ENCODE measurements around the gene SLC4A5.
A peak's percentile ranks its signal among the peaks of the same experiment; 100 is the strongest.
"Not testable (repeated sequence)": the region's sequence is repeated elsewhere in the genome, so short reads cannot be mapped to it uniquely, and the experiment has no call there.

The SLC4A5 gene

DNA sequence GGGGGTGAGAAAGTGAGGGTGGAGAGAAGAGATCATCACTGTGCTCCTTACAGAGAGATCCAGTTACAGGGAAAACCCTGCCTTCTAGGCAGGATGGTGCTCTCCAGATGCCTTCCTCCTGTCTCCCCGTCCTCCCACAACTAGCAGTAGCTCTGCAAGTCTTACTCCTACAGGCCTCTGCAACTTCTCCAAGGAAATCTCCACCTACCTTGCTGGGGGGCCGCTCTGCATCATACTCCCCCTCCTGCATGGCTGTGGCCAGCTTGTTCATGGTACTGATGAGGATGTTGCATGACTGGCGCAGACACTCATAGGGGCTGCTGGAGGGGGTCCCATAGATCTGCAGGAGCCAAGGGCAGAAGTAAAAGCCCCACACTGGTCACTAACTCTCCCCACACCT, 22.8 kb upstream of the SLC4A5 start:
- DNase-seq, result no peak

DNA sequence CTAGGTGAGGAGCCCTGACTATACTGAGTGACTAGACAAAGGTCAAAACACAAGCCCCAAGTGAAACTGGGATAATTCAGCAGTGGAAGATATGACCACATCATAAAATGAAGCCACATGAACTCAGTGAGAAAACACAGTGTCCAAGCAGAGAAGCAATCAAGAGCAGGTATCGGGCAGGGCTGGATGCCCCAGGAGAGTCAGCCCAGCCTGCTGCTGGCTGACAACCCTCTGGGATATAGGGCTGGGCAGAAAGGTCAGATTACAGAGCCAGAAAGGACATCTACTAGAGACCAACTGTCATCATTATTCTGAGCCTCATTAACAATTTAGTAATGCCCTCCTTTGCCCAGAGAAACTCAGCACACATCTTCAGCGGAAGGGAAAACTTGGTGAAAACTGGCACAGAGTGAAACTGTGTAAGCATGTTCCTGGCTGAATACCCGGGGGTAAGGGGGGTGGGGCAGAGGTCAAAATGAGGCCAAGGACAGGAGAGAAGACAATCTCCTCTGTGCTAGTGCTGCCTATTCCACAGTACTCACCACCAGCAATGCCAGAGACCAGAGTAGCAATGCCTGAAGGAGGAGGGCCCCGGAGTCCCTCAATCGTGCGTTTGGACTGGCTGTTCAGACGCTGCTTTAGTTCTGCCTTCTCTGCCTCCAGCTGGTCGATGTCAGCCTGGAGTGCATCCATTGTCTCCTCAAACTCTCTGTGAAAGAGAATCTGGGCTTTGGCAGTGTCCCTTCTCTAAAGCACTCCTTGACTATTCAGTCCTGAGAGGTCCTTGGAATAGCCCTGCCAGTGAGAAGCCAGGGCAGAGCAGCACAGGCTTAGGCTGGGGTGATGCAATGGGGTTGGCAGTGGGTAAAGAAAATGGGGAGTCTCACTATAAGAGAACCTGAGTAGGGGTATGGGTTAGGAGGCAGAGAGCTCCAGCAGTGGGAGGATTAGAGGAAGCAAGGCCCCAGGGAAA, 21.6 kb upstream of the SLC4A5 start:
- no peak for DNase-seq

DNA sequence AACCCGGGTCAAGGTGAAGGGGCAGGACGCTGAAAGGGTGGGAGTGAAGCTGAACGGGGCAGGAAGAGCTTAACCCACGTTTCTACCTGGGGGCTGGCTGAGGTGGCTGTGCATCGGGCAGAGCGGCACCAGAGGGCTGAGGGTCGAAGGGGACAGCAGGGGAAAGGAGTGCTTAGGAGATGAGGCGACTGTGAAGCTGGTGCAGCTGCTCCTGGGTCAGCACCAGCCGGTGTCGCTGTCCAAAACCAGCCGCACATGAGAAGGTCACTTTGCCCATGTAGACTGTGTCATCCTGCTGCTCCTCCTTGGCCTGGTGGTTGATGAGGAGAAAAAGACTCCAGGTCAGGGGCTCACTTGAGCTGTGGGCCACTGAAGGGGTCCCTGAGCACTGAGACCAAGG, 18.1 kb upstream of the SLC4A5 start:
- DNase-seq, result no peak

DNA sequence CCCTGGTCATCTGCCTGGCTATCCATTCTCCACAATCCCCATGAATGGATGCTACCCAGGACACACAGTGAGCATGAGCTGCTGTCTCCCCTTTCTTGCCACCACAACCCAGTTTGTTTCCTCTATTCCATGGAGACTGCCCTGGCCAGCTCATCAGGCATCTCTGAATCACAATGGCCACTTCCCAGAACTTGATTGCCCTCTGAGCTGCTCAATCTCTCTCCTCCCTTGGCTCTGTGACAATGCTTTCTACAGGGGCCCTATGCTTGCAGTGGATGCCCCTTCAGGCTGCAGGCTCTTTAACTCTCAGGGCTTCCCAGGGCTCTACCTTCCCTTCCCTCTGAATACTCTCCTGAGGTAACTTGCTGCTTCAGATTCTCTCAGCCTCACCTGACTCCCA, 14.4 kb upstream of the SLC4A5 start:
- DNase-seq, result no peak

DNA sequence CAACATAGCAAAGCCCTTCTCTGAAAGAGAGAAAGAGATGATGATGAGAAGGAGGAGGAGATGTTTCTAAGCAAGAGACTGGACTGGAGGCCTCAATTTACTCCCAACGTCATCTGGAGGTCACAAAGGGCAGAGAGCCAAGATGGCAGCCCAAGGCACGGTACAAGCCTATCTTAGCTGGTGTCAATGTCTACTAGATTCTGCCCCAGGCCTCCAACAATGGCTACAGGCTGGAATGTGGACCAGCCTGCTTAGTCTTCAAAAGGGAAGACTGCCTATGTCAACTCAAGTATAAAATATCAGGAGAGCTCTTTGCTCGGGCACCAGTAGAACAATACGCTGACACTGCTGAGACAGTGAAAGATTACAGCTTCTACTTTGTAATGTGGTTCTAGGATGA, 6.7 kb upstream of the SLC4A5 start:
- DNase-seq, result no peak

DNA sequence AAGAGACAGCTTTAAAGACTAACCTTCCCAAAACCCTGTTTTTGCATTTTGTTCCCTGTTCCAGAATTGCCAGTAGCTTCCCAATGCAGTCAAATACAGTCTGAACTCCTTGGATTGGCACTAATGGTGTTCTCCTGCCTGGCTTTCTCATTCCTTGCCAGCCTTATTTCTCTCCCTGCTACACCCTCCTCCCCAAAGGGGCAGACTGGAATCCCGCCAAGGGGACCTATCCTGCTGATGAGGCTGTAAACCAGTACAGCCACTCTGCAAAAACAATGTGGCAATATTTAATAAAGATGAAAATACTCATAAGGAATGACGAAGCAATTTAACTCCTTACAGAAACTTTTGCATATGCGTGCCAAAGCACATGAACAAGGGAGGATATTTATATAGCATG, 4.5 kb upstream of the SLC4A5 start:
- DNase-seq, result no peak

DNA sequence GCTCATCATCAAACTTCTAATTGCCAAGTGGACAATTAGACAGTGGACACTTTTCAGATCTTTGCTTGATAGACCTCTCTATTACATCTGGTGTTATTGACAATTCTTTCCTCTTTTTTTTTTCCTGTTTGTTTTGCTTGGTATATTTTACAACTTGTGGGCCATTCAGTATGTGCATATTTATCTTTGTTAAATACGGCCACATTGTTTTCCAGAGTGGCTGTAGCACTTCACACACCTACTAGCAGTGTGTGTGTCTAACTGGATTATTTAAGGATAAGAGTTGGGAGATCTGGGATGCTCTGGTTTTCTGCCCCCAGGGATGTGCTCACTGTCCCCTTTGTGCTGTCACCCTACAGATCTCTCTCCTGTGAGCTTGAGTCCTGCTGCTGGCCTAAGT, 4.1 kb upstream of the SLC4A5 start:
- no peak for DNase-seq

DNA sequence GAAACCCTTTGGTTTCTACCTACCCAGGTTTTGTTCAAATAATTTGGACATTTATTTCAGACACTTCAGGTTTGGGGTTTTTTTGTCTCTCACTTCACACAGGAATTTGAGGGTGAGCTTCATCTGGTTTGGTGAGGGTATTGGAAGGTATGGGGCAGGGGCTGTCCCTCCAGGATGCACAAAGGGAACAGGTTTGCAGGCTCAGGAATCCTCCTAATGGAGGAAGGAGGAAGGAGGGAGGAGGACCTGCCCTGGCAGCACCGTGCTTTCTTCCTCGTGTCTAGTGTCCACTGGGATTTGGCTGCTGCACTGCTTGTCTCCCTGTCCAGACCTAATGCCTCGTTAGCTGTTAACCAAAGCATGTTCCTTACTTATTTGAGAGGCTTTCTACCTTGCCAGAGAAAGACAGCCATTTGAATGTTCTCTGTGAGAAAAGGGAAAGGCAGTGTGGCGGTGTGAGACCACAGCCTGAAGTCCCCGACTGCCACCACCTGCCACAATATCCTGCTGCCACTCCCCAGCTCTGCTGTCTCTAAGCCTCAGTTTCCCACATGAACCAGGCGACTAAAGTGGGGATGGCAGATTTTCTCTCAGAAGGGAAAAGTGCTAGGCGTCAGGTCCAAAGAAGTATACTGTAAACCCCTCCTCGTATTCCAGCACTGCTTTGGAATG, 2.2 kb upstream of the SLC4A5 start:
- no peak for DNase-seq

DNA sequence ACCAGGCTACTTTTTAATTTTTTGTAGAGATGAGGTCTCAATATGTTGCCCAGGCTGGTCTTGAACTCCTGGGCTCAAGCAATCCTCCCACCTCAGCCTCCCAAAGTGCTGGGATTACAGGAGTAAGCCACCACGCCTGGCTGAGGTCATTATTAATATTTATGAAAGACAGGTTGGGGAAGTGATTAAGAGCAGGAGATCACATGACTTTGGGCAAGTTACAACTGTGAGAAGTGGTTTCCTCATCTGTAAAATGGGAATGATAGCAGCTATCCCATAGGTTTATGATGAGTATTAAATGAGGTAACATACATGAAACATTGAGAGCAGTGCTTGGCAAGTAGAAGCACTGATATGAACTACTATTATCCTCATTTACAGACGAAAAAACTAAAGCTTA, 7.0 kb downstream of the SLC4A5 start:
- not testable (repeated sequence) for DNase-seq

DNA sequence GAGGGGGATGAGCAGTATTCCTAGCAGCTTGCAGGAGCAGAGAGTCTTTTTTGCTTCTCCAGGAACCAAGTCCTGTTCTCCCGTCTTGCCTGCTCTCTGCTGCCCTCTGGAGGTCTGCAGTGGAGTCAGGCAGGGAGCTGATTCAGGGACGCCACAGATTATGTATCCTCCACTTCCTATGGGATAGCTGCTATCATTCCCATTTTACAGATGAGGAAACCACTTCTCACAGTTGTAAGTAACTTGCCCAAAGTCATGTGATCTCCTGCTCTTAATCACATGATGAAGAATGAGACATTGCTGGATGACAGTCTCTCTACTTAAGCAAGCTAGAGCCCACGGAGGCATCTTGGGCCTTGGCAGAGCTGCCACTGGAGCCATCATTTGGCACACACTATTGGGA, 8.3 kb downstream of the SLC4A5 start:
- peak; percentile 36 for DNase-seq

DNA sequence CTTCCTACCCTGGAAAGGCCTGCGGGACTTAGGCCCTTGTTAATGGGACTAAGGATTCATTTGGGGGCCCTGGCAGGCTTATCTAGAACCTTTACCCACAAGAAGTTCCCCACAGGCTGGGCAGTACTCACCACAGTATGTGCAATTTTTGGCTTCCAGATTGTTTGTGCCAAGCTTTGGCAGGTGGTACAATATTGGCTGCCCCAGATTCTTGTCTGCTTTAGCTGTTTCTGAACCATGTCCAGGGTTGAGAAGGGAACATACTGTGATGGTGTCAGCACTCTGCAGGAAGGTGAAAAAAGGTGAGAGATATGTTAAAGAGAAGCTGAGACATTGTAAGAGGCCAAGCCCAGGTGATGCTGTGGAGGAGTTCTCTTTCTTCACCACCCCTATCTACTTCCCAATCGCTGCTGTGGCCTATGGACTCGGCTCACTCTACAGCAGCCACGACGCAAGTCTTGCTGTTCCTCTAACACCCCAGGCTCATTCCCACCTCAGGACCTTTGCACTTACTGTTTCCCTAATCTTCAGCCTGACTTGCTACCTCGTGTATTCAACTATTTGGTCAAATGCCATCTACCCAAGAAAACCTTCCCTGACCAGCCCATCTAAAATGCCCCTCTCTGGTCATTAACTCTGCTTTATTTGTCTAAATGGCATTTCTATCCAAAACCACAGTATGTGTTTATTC, 9.2 kb downstream of the SLC4A5 start:
- DNase-seq, result no peak

DNA sequence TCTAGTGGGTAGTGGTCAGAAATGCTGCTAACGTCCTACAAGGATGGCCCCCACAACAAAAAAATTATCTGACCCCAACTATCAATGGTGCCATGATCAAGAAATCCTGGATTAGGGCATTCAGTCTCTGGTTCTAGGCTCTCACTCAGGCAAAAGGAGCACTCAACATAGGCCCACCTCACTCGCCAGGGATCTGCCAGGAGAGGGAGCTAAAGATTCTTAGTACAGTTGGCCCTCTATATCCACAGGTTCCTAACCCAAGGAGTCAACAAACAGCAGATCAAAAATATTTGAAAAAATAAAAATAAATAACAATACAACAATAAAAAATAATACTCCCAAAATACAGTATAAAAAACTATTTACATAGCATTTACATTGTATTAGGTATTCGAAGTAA, 10.0 kb downstream of the SLC4A5 start:
- DNase-seq, result no peak

DNA sequence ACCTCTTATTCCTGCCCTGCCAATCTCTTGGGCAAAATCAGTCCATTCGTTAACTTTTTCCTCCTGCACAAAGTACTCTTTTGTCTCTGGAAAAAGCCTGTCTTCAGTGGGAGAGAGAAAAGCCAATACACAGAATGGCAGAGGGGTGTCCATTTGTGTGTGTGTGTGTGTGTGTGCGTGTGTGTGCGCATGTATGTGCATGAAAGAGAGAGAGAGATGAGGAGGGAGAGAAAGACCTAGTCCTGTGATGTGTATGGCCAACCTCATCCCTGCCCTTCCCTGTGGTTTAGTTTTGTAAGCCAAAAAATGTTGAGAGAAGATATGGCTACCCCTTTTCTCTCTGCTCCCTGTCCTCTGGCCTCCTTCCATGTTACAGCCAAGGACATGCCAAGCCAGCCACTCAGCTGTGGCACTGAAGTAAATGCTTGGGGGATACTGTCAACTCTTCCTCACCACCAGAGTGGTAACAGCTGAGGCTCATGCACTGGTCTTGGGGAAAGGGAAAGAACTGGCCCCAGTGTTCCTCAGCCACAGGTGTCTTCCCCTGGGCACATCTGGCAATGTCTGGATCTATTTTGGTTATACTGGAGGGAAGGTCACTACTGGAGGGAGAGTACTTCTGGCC, 10.6 kb downstream of the SLC4A5 start:
- no peak for DNase-seq

DNA sequence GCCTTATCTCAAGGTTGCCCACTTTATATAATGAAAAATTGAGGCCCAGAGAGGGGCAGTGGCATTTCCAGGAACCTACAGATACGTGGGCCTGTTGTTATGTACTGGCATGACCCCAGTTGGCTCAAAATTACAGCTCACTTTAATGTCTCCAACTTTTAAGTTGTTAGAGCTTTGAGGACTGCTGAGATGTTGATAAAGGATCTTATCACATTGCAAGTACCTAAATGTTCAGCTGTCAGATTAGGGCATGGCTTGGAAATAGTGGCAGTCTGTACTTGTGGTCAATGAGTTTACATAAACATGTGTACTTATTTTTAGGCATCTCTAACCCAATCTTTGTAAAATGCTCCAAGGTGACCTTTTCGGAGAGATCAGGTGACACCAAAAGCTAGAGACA, 14.6 kb downstream of the SLC4A5 start:
- DNase-seq, result no peak

DNA sequence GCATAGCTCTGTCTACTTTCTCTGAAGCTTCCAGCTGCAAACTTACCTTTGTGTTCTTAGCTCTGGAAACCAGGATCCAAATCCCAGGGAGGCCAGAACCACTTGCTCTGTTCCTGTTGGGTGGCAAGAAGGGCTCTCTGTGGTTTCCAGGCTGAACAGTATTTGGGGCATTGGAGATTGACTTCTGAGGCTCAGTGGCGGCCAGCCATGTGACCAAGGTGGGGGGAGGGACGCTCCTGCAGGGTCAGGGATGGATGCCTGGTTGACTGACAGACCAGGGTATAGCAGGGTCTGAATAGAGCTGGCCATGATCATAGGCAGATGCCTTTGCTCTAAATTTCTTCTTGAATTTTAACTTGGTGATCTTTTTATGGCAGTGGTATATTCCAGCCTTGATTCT, 15.1 kb downstream of the SLC4A5 start:
- DNase-seq, result no peak

DNA sequence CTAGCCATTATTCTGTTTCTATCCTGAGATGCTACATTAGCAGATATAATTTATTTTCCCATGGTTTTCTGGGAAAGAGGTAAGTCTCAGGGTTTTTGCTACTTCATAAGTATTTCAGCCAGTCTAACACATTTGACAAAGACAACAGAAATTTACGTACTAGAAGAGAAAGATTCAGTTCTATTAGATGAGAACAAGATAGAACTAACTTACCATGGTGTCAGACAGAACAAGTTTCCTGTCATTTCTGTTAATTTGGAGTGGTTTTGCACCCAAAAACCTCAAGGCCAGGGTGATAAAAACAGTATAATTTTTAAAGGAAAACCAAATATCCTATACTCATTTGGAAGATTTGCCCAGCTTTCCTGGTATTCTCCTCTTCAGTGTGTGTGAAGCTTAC, 15.6 kb downstream of the SLC4A5 start:
- no peak for DNase-seq

DNA sequence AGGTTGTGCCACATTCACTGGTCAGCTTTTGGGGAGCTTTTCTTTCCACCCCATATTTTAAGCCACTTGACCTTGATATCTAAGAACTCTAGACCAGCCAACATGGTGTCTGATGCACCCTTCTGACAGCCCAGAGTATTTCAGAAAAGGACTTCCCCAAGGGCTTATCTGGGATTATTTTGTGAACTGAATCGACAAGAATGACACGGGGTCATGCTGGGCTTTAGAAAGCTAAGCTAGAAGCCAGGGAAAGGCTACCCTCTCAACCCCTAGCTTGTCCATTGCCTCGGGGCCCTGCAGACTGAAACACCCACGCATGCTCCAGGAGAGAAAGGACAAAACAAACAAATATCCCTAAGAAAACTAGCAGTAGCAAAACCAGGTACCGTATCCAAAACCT, 16.0 kb downstream of the SLC4A5 start:
- DNase-seq, result no peak

DNA sequence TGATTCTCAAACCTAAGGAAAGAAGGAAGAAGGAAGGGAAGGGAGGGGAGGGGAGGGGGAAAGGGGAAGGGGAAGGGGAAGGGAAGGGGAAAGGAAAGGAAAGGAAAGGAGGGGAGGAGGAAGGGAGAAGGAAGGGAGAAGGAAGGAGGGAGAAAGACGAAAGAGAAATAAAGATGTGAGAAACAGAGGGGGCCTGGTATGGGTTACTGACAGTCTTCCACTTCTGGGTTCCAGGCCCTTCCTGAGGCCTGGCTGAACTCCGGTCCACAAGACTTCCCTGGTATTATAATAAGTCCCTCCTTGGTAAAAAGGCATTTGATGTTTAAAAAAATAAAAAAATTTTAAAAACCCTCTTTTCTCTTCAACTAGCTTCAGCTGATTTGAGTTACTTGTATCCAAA, 17.4 kb downstream of the SLC4A5 start:
- no peak for DNase-seq

DNA sequence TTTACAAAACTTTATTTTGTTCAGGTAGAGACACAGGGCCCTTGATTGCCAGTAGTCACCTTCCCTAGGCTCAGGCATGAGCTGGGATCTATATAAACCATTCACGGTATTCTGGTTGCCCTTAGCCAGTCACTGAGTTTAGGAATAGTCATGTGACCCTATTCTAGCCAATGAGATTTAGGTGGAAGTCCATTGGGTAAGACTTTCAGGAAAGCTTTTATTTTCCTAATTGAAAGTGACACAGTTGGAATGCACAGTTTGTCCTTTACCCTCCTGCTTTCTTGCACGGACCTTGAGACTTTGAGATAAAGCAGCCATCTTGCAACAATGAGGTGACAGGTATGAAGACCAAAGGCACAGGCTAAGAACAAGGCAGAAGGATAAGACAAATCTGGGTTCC, 21.5 kb downstream of the SLC4A5 start:
- no peak for DNase-seq

DNA sequence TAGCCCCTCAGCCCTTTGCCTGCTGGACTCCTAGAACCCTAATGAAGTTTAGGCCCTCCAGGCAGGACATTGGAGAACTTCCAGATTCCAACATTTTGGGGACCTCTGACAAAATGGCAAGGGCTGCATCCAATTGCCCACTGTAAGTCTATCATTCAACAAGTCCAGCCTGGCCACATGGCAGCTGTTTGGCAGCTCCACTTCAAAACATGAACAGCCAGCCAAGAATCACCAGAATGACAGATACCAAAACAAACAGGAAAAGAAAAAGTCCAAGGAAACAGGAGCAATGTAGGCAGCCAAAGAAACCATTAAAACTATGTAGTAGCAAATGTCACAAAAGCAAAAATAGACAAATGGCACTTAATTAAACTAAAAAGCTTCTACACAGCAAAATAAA, 25.5 kb downstream of the SLC4A5 start:
- DNase-seq, result no peak

DNA sequence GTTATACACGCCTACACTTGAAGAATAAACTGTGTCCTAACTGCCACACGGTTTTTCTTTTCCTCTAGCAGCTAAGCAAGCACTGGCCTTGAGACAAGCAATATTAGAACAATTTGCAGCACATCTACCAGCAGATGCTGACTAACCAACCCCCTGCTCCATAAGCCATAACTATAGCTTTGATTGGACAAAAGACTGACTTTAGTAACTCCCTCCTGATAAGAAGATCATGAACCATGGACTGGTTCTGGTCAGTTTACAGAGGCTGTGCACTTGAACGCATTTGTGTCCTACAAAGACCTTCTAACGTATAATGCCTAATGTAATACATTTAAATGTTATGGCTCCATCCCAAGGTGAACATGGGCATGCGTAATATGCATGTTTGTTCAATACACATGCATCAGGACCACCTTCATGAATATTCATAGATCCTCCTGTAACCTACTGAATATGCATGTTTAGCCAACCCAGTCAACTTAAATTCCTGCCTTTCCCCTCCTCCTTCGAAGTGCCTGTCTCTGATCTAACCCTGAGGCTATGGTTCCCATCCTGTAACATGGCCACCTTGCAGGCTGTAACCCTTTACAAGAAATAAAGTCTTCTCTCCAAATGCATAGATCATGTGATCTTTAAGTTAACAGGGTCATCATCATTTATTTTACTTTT, 26.5 kb downstream of the SLC4A5 start:
- no peak for DNase-seq

DNA sequence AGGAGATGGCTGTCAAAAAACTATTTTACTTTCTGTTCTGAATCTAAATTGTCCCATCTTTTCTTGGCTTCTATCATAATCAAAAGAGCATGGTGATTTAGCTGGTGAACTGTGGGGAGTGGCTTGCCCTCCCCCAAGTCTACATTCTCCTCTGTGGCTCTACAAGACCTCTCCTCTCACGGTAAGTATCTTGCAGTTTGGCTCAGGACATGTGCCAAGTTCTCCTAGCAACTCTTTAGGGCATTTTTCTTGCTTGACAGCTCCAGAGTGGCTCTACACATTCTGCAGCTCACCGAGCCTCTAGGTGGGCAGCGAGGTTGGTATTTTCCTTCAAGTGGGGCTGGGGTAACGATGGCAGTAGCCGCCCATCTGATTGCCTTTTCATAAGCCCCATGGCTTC, 29.1 kb downstream of the SLC4A5 start:
- DNase-seq, result peak; percentile 71

DNA sequence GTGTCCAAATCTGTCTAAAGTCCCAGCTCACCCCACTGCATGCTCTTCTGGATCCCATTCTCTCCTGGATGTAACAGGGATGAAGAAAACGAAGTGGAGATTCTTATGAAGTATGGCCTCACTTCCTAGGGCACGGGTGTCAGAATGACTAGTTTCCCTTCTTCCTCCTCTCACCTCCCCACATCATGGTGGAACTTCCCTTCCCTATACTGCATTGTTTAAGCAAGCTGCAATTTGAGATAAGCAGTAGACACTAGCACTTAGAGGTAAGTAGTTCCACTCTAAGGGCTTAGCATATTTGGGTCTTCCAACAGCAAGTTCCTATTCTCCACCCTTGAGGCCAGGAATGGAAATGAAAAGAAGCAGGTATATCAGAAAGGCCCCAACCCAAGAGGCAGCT, 29.7 kb downstream of the SLC4A5 start:
- DNase-seq, result no peak
